GM12891 (cell line): ENCODE results near the gene ESYT3.

Experiments used
- PAX5 ChIP-seq: IDR thresholded peaks from 2 replicates; pipeline ENCODE4 v1.6.1; 2011; ENCODE audit warnings: low read length, moderate library complexity, mild to moderate bottlenecking; ENCODE audit not compliant: insufficient read depth, severe bottlenecking
- POLR2A ChIP-seq: IDR thresholded peaks from 2 replicates; pipeline ENCODE4 v1.6.1; 2011; ENCODE audit warnings: low read depth, low read length, control low read depth
- POLR2AphosphoS5 ChIP-seq: IDR thresholded peaks from 2 replicates; pipeline ENCODE4 v1.6.1; 2011; ENCODE audit warnings: low read depth, low read length, control low read depth
- POU2F2 ChIP-seq: IDR thresholded peaks from 2 replicates; pipeline ENCODE4 v1.6.1; 2011; ENCODE audit warnings: low read depth, mild to moderate bottlenecking, control low read depth, low read length, moderate library complexity
- SPI1 ChIP-seq: IDR thresholded peaks from 2 replicates; pipeline ENCODE4 v1.6.1; 2011; ENCODE audit warnings: low read depth, low read length, control low read depth
- TAF1 ChIP-seq: IDR thresholded peaks from 2 replicates; pipeline ENCODE4 v1.6.1; 2011; ENCODE audit warnings: low read depth, low read length, control low read depth

DNA sequence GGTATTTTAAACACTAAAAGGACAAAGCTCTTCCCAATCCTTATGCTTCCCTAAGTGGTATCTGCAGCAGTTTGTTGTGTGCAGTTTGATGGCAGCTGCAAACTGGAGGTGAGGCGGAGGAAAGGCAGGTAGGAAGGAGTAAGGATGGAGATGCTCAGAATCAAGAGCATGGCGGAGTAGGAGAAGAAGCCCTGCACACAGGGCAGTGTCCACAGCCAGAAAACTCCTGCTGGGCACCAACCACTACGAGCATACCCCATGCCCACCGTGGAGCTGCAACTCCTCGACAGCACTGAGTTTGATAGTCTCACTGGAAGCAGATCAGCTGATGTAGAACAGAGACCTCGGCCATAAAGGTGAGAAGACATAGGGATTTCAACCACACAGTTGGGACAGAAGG lies 30.3 kb upstream of the ESYT3 start:
- no peak for TF ChIP-seq POLR2A
- TF ChIP-seq TAF1: no peak
- no peak for TF ChIP-seq POLR2AphosphoS5
- no peak for TF ChIP-seq PAX5
- no peak for TF ChIP-seq SPI1
- TF ChIP-seq POU2F2: no peak
